H1 (cell line): Measurements from ENCODE around the gene TP63. TPM values are rescaled to one million over a fixed set of nuclear protein-coding genes. Genes with fewer than 3 reads are reported as not detected.

ENCODE experiments used
- CTCF ChIA-PET: fragments of 300-600 bp; sonication (Branson Sonifier 250); formaldehyde crosslinking; loops from one replicate; lab custom pipeline; 2021; ENCODE audit not compliant: partially characterized antibody; lab: Charles Lee
- POLR2A ChIA-PET: fragments of 300-600 bp; sonication (Branson Sonifier 250); formaldehyde crosslinking; loops from one replicate; lab custom pipeline; 2021; ENCODE audit warnings: inconsistent platforms; ENCODE audit not compliant: partially characterized antibody; lab: Charles Lee
- DNase-seq, 2 experiments: peaks; one replicate each; pipeline versions ENCODE4 v3.0.0 to v3.0.0-alpha.2; 2010 to 2022; ENCODE audit warnings: low spot score in 2 of 2, low read depth in 1 of 2, mixed read lengths in 1 of 2
- FAIRE-seq: peaks from 2 replicates; lab custom pipeline; 2011; peaks lifted over from hg19 to GRCh38; lab: Jason Lieb, UNC
- H2AFZ ChIP-seq: 2 replicates; pipeline ENCODE4 v1.8.1; 2012; ENCODE audit warnings: low read length, inconsistent platforms
- H2AK5ac ChIP-seq: 2 replicates; pipeline ENCODE4 v1.6.1; 2013; ENCODE audit warnings: low read depth, low read length
- H2BK120ac ChIP-seq: replicated peaks from 2 replicates; pipeline ENCODE3; 2013; ENCODE audit warnings: low read depth, low read length, inconsistent platforms
- H2BK12ac ChIP-seq: 2 replicates; pipeline ENCODE4 v1.6.1; 2013; ENCODE audit warnings: low read depth, low read length
- H2BK15ac ChIP-seq: 2 replicates; pipeline ENCODE4 v1.6.1; 2013; ENCODE audit warnings: low read length
- H2BK20ac ChIP-seq: 2 replicates; pipeline ENCODE4 v1.6.1; 2013; ENCODE audit warnings: low read length
- H2BK5ac ChIP-seq: 2 replicates; pipeline ENCODE4 v1.6.1; 2013; ENCODE audit warnings: low read depth, low read length
- H3K14ac ChIP-seq: 2 replicates; pipeline ENCODE4 v1.6.1; 2013; ENCODE audit warnings: inconsistent platforms; ENCODE audit not compliant: insufficient read length
- H3K18ac ChIP-seq: 2 replicates; pipeline ENCODE4 v1.6.1; 2013; ENCODE audit warnings: low read length; ENCODE audit errors: extremely low read depth
- H3K23ac ChIP-seq: 2 replicates; pipeline ENCODE4 v1.6.1; 2013; ENCODE audit warnings: inconsistent platforms; ENCODE audit not compliant: insufficient read length
- H3K23me2 ChIP-seq: 2 replicates; pipeline ENCODE4 v1.6.1; 2013; ENCODE audit warnings: low read depth, low read length
- H3K27ac ChIP-seq: 2 replicates; pipeline ENCODE4 v1.6.1; 2011; ENCODE audit warnings: low read depth, low read length, inconsistent platforms
- H3K27me3 ChIP-seq, 4 experiments: replicated peaks in 1 of 4; 1 replicate in 1 of 4; 2 replicates in 3 of 4; pipeline versions ENCODE4 v1.6.1 to v1.8.1; 2011 to 2013; ENCODE audit warnings: low read length in 3 of 4, mild to moderate bottlenecking in 3 of 4, inconsistent platforms in 2 of 4, mixed read lengths in 2 of 4, moderate library complexity in 1 of 4; ENCODE audit not compliant: control insufficient read depth in 3 of 4, insufficient read depth in 3 of 4; ENCODE audit errors: extremely low read depth in 1 of 4
- H3K36me3 ChIP-seq, 4 experiments: 2 replicates each; pipeline versions ENCODE4 v1.6.1 to v1.8.1; 2011 to 2013; ENCODE audit warnings: mild to moderate bottlenecking in 4 of 4, low read length in 3 of 4, moderate library complexity in 2 of 4, control low read depth in 1 of 4, inconsistent platforms in 1 of 4; ENCODE audit not compliant: insufficient read depth in 4 of 4, control insufficient read depth in 2 of 4
- H3K4ac ChIP-seq: replicated peaks from 2 replicates; pipeline ENCODE3; 2013; ENCODE audit warnings: low read length, low read depth, mixed read lengths, inconsistent platforms; ENCODE audit not compliant: insufficient read length
- H3K4me1 ChIP-seq, 4 experiments: replicated peaks in 1 of 4; 1 replicate in 1 of 4; 2 replicates in 3 of 4; pipeline versions ENCODE4 v1.6.1 to v1.8.1; 2011 to 2013; ENCODE audit warnings: low read length in 3 of 4, inconsistent platforms in 2 of 4, mixed read lengths in 1 of 4; ENCODE audit not compliant: insufficient read depth in 4 of 4, control insufficient read depth in 3 of 4
- H3K4me2 ChIP-seq, 2 experiments: 2 replicates each; pipeline versions ENCODE4 v1.6.1 to v1.8.1; 2011 to 2013; ENCODE audit warnings: low read depth in 2 of 2, low read length in 2 of 2, control low read depth in 1 of 2, inconsistent platforms in 1 of 2, mild to moderate bottlenecking in 1 of 2; ENCODE audit not compliant: insufficient read depth in 1 of 2
- H3K4me3 ChIP-seq, 4 experiments: fragments of 200-600, 300-600 bp in 1 of 4; sonication (generic), shearing (Covaris generic), sonication (Bioruptor Twin) in 1 of 4; 2 replicates each; pipeline versions ENCODE4 v1.5.1 to v1.8.1; 2011 to 2016; ENCODE audit warnings: low read length in 4 of 4, low read depth in 3 of 4, control low read depth in 2 of 4, inconsistent platforms in 2 of 4, mild to moderate bottlenecking in 2 of 4, mixed read lengths in 1 of 4, moderate library complexity in 1 of 4; ENCODE audit not compliant: insufficient read depth in 2 of 4; ENCODE audit errors: extremely low read depth in 1 of 4
- H3K56ac ChIP-seq: replicated peaks from 2 replicates; pipeline ENCODE3; 2013; ENCODE audit warnings: low read depth, mild to moderate bottlenecking, mixed read lengths, low read length, inconsistent platforms; ENCODE audit not compliant: insufficient read length
- H3K79me1 ChIP-seq: 2 replicates; pipeline ENCODE4 v1.6.1; 2013; ENCODE audit warnings: low read depth, low read length, control low read depth
- H3K79me2 ChIP-seq, 2 experiments: 2 replicates each; pipeline versions ENCODE4 v1.6.1 to v1.8.1; 2012 to 2013; ENCODE audit warnings: low read length in 2 of 2, mild to moderate bottlenecking in 2 of 2, inconsistent platforms in 1 of 2; ENCODE audit not compliant: insufficient read depth in 2 of 2, control insufficient read depth in 1 of 2
- H3K9ac ChIP-seq, 4 experiments: replicated peaks in 1 of 4; 1 replicate in 1 of 4; 2 replicates in 3 of 4; pipeline versions ENCODE4 v1.6.1 to v1.8.1; 2011 to 2013; ENCODE audit warnings: low read depth in 3 of 4, low read length in 3 of 4, control low read depth in 2 of 4, mild to moderate bottlenecking in 2 of 4, moderate library complexity in 2 of 4, inconsistent platforms in 1 of 4; ENCODE audit errors: extremely low read depth in 1 of 4
- H3K9me3 ChIP-seq, 2 experiments: 2 replicates each; pipeline versions ENCODE4 v1.6.1 to v1.8.1; 2012 to 2013; ENCODE audit warnings: mild to moderate bottlenecking in 2 of 2, moderate library complexity in 2 of 2, control low read depth in 1 of 2, inconsistent platforms in 1 of 2, low read depth in 1 of 2, low read length in 1 of 2, mixed read lengths in 1 of 2; ENCODE audit not compliant: insufficient read depth in 2 of 2
- H4K20me1 ChIP-seq, 2 experiments: replicated peaks in 1 of 2; 2 replicates each; pipeline versions ENCODE3 to v1.8.1; 2011 to 2013; ENCODE audit warnings: inconsistent platforms in 2 of 2, low read length in 2 of 2, mild to moderate bottlenecking in 1 of 2; ENCODE audit not compliant: insufficient read depth in 2 of 2, control insufficient read depth in 1 of 2
- H4K5ac ChIP-seq: 2 replicates; pipeline ENCODE4 v1.6.1; 2013; ENCODE audit warnings: low read length, low read depth, mixed read lengths, inconsistent platforms; ENCODE audit not compliant: insufficient read length
- H4K8ac ChIP-seq: 2 replicates; pipeline ENCODE4 v1.8.0; 2013; ENCODE audit warnings: mild to moderate bottlenecking, moderate library complexity, low read length, inconsistent platforms; ENCODE audit not compliant: insufficient read depth; ENCODE audit errors: extremely low read depth
- H4K91ac ChIP-seq: replicated peaks from 2 replicates; pipeline ENCODE3; 2013; ENCODE audit warnings: low read length, mixed read lengths, inconsistent platforms; ENCODE audit not compliant: insufficient read length
- BRCA1 ChIP-seq: IDR thresholded peaks from 2 replicates; pipeline ENCODE4 v1.6.1; 2012; ENCODE audit warnings: low read depth, low read length, improper control_type of control experiment
- CREB1 ChIP-seq: IDR thresholded peaks from 2 replicates; pipeline ENCODE4 v1.6.1; 2012; ENCODE audit warnings: inconsistent platforms
- CTCF ChIP-seq, 3 experiments: IDR thresholded peaks; 1 replicate in 2 of 3; 2 replicates in 1 of 3; pipeline versions ENCODE4 v1.5.1 to v1.6.1; 2011; ENCODE audit warnings: low read length in 3 of 3, mild to moderate bottlenecking in 3 of 3, inconsistent platforms in 2 of 3, low read depth in 1 of 3, moderate library complexity in 1 of 3; ENCODE audit not compliant: insufficient read depth in 1 of 3; ENCODE audit errors: control extremely low read depth in 1 of 3
- FOSL1 ChIP-seq: IDR thresholded peaks from 2 replicates; pipeline ENCODE4 v1.6.1; 2011; ENCODE audit warnings: mild to moderate bottlenecking, low read depth, low read length, moderate library complexity; ENCODE audit not compliant: insufficient read depth
- GABPA ChIP-seq: IDR thresholded peaks from 2 replicates; pipeline ENCODE4 v1.6.1; 2011; ENCODE audit warnings: mild to moderate bottlenecking, low read length, moderate library complexity, borderline replicate concordance; ENCODE audit not compliant: insufficient read depth
- HDAC2 ChIP-seq, 2 experiments: fragments of 300-600 bp in 1 of 2; sonication (generic) in 1 of 2; IDR thresholded peaks; 2 replicates each; pipeline ENCODE4 v1.6.1; 2011 to 2012; ENCODE audit warnings: low read depth in 2 of 2, low read length in 2 of 2, mild to moderate bottlenecking in 2 of 2, moderate library complexity in 2 of 2, borderline replicate concordance in 1 of 2, inconsistent platforms in 1 of 2
- POLR2A ChIP-seq, 2 experiments: IDR thresholded peaks; 1 replicate in 1 of 2; 2 replicates in 1 of 2; pipeline ENCODE4 v1.6.1; 2011; ENCODE audit warnings: low read depth in 2 of 2, low read length in 2 of 2, mild to moderate bottlenecking in 2 of 2; ENCODE audit errors: control extremely low read depth in 1 of 2
- RFX5 ChIP-seq: IDR thresholded peaks from 2 replicates; pipeline ENCODE4 v1.6.1; 2011; ENCODE audit warnings: low read depth, low read length, improper control_type of control experiment, borderline replicate concordance
- YY1 ChIP-seq: IDR thresholded peaks from 2 replicates; pipeline ENCODE4 v1.6.1; 2011; ENCODE audit warnings: low read depth, mild to moderate bottlenecking, low read length
- WGBS, 2 experiments: shearing (Covaris generic) in 1 of 2; methylation state at CpG; one replicate each; pipeline versions ENCODE4 v1.1.6 to v1.1.7; 2013 to 2015; ENCODE audit warnings: low lambda C conversion rate in 2 of 2, mixed read lengths in 2 of 2, inconsistent platforms in 1 of 2, low coverage in 1 of 2, missing lambda C conversion rate in 1 of 2; ENCODE audit not compliant: insufficient replicate concordance in 2 of 2, insufficient coverage in 1 of 2, insufficient read length in 1 of 2; ENCODE audit errors: extremely low coverage in 1 of 2, missing lambda C conversion rate in 1 of 2; 5-methylcytosine and 5-hydroxymethylcytosine counted together
- polyA plus RNA-seq, 7 experiments: library from polyadenylated mRNA; depleted of rRNA in 3 of 7; stranded (reverse) in 5 of 7; unstranded in 2 of 7; fragments of >200 nt in 5 of 7; fragments of 200-250 nt in 2 of 7; gene quantifications; 1 replicate in 5 of 7; 2 replicates in 1 of 7; 4 replicates in 1 of 7; pipeline versions ENCODE4 v1.2.1 to v1.2.3, GENCODE V29; 2011 to 2013; ENCODE audit warnings: missing spikeins in 2 of 7, mixed read lengths in 2 of 7
- total RNA-seq: library from RNA; stranded (reverse); fragmentation: NEBNext Ultra II Directional; extraction: Animal tissue kit (Norgen Biotek cat#: 25700); gene quantifications from 2 replicates; pipeline ENCODE4 v1.2.1, GENCODE V29; 2021

The TP63 gene
- total and polyA plus RNA-seq, 2 of the 8 experiments (the other 6 are each of a cell fraction or from before 2014, with no cell fraction given) = not detected

GRCh38 chr3:189808246-189809007, 177.2 kb downstream of the TP63 start:
- Histone ChIP-seq H3K9me3 (no peaks in the 10 kb centered on the region), H4K8ac (peak overlapping the region; percentile 72), H4K91ac (peak overlapping the region; percentile 8), H2BK15ac (no peak overlapping the region), H3K4me2 (no peak overlapping the region), H3K79me2 (no peaks in the 10 kb centered on the region), H3K4me1 (peaks cover 5 to 16% (median 12%) of the 10 kb centered on the region in 4 experiments; a peak in 6 of 7 replicates), H2BK12ac (no peak overlapping the region), H4K20me1 (no peaks in the 10 kb centered on the region), H3K14ac (no peak overlapping the region), H2BK5ac (no peak overlapping the region), H4K5ac (no peak overlapping the region), H2AFZ (no peak overlapping the region), H3K56ac (no peak overlapping the region), H3K27ac (no peak overlapping the region), H3K4me3 (no peak overlapping the region), H2BK20ac (no peak overlapping the region), H2AK5ac (no peak overlapping the region), H3K27me3 (no peaks in the 10 kb centered on the region; a peak in 3 of 7 replicates), H3K4ac (no peak overlapping the region), H3K79me1 (no peaks in the 10 kb centered on the region), H3K23ac (no peak overlapping the region), H3K23me2 (no peaks in the 10 kb centered on the region), H3K9ac (no peak overlapping the region), H3K18ac (no peak overlapping the region), H2BK120ac (no peak overlapping the region), H3K36me3 (no peaks in the 10 kb centered on the region)
- DNase-seq (no peak), FAIRE-seq (no peak)
- CTCF ChIA-PET = interaction anchor here (1.2 kb wide), 1 partner anchor 292 kb away, joined by 3 read pairs; no protein-coding TSS in a partner anchor
- POLR2A ChIA-PET = no interaction called here
- 92% methylated on average over 29 of the region's 29 CpGs; no CpG with 5 or more reads in 1 of the 2 experiments for WGBS, 2 experiments
- TF ChIP-seq GABPA (no peak), FOSL1 (no peak), HDAC2 (IDR thresholded peaks at IDR 0.05; ENCODE audit: borderline replicate concordance in 1 of 2, low read depth in 2 of 2, low read length in 2 of 2) (no peak), RFX5 (no peak), CREB1 (no peak), BRCA1 (no peak), YY1 (no peak), POLR2A (IDR thresholded peaks at IDR 0.05; ENCODE audit: control extremely low read depth in 1 of 2, low read depth in 2 of 2, low read length in 2 of 2) (no peak), CTCF (IDR thresholded peaks at IDR 0.05; ENCODE audit: control extremely low read depth in 1 of 3, insufficient read depth in 1 of 3, low read depth in 1 of 3, low read length in 3 of 3) (no peak)
